ENCODE measurements around the gene OR8D1.

DNA sequence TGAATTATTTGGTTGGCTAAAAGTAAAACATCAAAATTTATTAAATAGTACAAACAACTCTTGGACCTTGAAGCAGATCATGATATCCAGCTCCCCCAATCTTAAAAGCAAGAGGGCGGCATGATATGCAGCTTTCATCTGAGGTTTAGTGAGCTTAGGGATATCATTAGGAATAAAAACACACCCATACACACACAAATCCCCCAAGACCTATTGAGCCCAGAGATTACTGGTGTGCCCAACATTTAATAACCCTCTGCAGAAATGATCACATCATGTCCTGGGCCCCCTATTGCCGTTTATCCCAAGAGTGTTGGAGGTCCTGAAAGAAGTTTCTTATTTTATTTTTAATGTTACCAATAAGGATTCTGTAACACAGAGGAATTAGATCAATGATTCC lies at the start of gene OR8D1:
- TF ChIP-seq, protein P1, sequence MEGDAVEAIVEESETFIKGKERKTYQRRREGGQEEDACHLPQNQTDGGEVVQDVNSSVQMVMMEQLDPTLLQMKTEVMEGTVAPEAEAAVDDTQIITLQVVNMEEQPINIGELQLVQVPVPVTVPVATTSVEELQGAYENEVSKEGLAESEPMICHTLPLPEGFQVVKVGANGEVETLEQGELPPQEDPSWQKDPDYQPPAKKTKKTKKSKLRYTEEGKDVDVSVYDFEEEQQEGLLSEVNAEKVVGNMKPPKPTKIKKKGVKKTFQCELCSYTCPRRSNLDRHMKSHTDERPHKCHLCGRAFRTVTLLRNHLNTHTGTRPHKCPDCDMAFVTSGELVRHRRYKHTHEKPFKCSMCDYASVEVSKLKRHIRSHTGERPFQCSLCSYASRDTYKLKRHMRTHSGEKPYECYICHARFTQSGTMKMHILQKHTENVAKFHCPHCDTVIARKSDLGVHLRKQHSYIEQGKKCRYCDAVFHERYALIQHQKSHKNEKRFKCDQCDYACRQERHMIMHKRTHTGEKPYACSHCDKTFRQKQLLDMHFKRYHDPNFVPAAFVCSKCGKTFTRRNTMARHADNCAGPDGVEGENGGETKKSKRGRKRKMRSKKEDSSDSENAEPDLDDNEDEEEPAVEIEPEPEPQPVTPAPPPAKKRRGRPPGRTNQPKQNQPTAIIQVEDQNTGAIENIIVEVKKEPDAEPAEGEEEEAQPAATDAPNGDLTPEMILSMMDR (IDR thresholded peaks at IDR 0.05): no peak
- no peak for TF ChIP-seq POLR2A (IDR thresholded peaks at IDR 0.05)

Data from vagina (tissue), 2 donors.